ENCODE measurements around the gene NRXN3.

The NRXN3 gene

GRCh38 chr14:79820866-79821535, 1650.8 kb downstream of the NRXN3 start:
- DNase-seq = no peak

GRCh38 chr14:79822034-79822433, 1651.9 kb downstream of the NRXN3 start:
- DNase-seq = no peak

- DNase-seq = peak; percentile 17 to 92
Observed at GRCh38 chr14:79825046-79825521, 1654.9 kb downstream of the NRXN3 start.

- DNase-seq = no peak
Observed at GRCh38 chr14:79826362-79826761, 1656.2 kb downstream of the NRXN3 start.

GRCh38 chr14:79829405-79830166, 1659.4 kb downstream of the NRXN3 start:
- no peak for DNase-seq

- no peak for DNase-seq
Observed at GRCh38 chr14:79831195-79831892, 1661.2 kb downstream of the NRXN3 start.

GRCh38 chr14:79833781-79834180, 1663.6 kb downstream of the NRXN3 start:
- no peak for DNase-seq

- no peak for DNase-seq
Observed at GRCh38 chr14:79834868-79835267, 1664.7 kb downstream of the NRXN3 start.

- no peak for DNase-seq
Observed at GRCh38 chr14:79836577-79836976, 1666.4 kb downstream of the NRXN3 start.

- no peak for DNase-seq
Observed at GRCh38 chr14:79837699-79838098, 1667.5 kb downstream of the NRXN3 start.

GRCh38 chr14:79840103-79840502, 1669.9 kb downstream of the NRXN3 start:
- no peak for DNase-seq

- DNase-seq = no peak
Observed at GRCh38 chr14:79840831-79841230, 1670.7 kb downstream of the NRXN3 start.

- no peak for DNase-seq
Observed at GRCh38 chr14:79841433-79841832, 1671.3 kb downstream of the NRXN3 start.

GRCh38 chr14:79842270-79842669, 1672.1 kb downstream of the NRXN3 start:
- DNase-seq = no peak

GRCh38 chr14:79852950-79853744, 1683.0 kb downstream of the NRXN3 start:
- no peak for DNase-seq

- no peak for DNase-seq
Observed at GRCh38 chr14:79855789-79856188, 1685.6 kb downstream of the NRXN3 start.

- no peak for DNase-seq
Observed at GRCh38 chr14:79856381-79856780, 1686.2 kb downstream of the NRXN3 start.

- DNase-seq = no peak
Observed at GRCh38 chr14:79861111-79861510, 1690.9 kb downstream of the NRXN3 start.

- no peak for DNase-seq
Observed at GRCh38 chr14:79862045-79862444, 1691.9 kb downstream of the NRXN3 start.

- no peak for DNase-seq
Observed at GRCh38 chr14:79871136-79871535, 1701.0 kb downstream of the NRXN3 start.

GRCh38 chr14:79878229-79878628, 1708.1 kb downstream of the NRXN3 start:
- no peak for DNase-seq

GRCh38 chr14:79878785-79879184, 1708.6 kb downstream of the NRXN3 start:
- no peak for DNase-seq

- DNase-seq = no peak
Observed at GRCh38 chr14:79881299-79881698, 1711.1 kb downstream of the NRXN3 start.
